Measurements from ENCODE around the gene GNG7.
"Not testable (repeated sequence)": the region's sequence is repeated elsewhere in the genome, so short reads cannot be mapped to it uniquely, and the experiment has no call there.

The GNG7 gene

GRCh38 chr19:2577722-2578335, 124.7 kb downstream of the GNG7 start:
- H3K4me3 ChIP-seq (ENCODE audit: low read depth, low read length): no peak overlapping the region
- TF ChIP-seq CTCF (IDR thresholded peaks at IDR 0.05; ENCODE audit: low read depth, low read length, missing control alignments): no peak
- DNase-seq (ENCODE audit: low read depth): no peak

- TF ChIP-seq CTCF (IDR thresholded peaks at IDR 0.05; ENCODE audit: low read depth, low read length, missing control alignments): no peak
- H3K4me3 ChIP-seq (ENCODE audit: low read depth, low read length): no peak overlapping the region
- no peak for DNase-seq (ENCODE audit: low read depth)
Measured at GRCh38 chr19:2575734-2576481, 126.6 kb downstream of the GNG7 start.

GRCh38 chr19:2574971-2575630, 127.4 kb downstream of the GNG7 start:
- no peak for DNase-seq (ENCODE audit: low read depth)
- H3K4me3 ChIP-seq (ENCODE audit: low read depth, low read length): no peak overlapping the region
- no peak for TF ChIP-seq CTCF (IDR thresholded peaks at IDR 0.05; ENCODE audit: low read depth, low read length, missing control alignments)

- no peak overlapping the region for H3K4me3 ChIP-seq (ENCODE audit: low read depth, low read length)
- no peak for TF ChIP-seq CTCF (IDR thresholded peaks at IDR 0.05; ENCODE audit: low read depth, low read length, missing control alignments)
- DNase-seq (ENCODE audit: low read depth): no peak
Measured at GRCh38 chr19:2574478-2574931, 128.0 kb downstream of the GNG7 start.

GRCh38 chr19:2573916-2574315, 128.6 kb downstream of the GNG7 start:
- no peak for TF ChIP-seq CTCF (IDR thresholded peaks at IDR 0.05; ENCODE audit: low read depth, low read length, missing control alignments)
- H3K4me3 ChIP-seq (ENCODE audit: low read depth, low read length): no peak overlapping the region
- no peak for DNase-seq (ENCODE audit: low read depth)

GRCh38 chr19:2572152-2572551, 130.3 kb downstream of the GNG7 start:
- not testable (repeated sequence) for H3K4me3 ChIP-seq (ENCODE audit: low read depth, low read length); DNase-seq (ENCODE audit: low read depth)

GRCh38 chr19:2569596-2570465, 132.7 kb downstream of the GNG7 start:
- no peak overlapping the region for H3K4me3 ChIP-seq (ENCODE audit: low read depth, low read length)
- no peak for TF ChIP-seq CTCF (IDR thresholded peaks at IDR 0.05; ENCODE audit: low read depth, low read length, missing control alignments)
- DNase-seq (ENCODE audit: low read depth): no peak
